ENCODE measurements around the gene ZP3. TPM values are rescaled to one million over a fixed set of nuclear protein-coding genes. Genes with fewer than 3 reads are reported as not detected.

The ZP3 gene
- 0.32 and 0.77 TPM in 2 replicates for total RNA-seq
- polyA plus RNA-seq, result 2.4 TPM in 1 of 2 replicates, not detected in the other

DNA sequence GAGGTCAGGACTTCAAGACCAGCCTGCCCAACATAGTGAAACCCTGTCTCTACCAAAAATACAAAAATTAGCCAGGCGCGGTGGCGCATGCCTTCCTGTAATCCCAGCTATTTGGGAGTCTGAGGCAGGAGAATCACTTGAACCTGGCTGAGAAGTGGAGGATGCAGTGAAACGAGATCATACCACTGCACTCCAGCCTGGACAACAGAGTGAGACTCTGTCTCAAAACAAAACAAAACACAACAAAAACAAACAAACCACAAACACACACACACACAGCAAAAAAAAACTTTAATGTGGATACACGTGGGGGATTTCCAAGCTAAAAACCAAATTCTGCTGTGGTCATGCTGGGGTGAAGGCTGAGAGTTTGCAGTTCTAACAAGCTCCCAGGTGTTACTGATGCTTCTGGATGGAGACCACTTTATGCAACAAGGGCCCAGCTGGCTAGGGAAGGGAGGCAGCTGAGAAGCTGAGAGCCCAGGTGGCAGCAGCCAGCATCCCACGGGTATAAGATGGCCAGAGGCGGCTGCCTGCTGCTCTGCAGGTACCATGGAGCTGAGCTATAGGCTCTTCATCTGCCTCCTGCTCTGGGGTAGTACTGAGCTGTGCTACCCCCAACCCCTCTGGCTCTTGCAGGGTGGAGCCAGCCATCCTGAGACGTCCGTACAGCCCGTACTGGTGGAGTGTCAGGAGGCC is at the start of gene ZP3:
TSS of gene ZP3 (plus strand) at position 538 of the 699 bp plus-strand sequence. CDS start at position 553, 15 bp downstream.
- TF ChIP-seq, protein P1, sequence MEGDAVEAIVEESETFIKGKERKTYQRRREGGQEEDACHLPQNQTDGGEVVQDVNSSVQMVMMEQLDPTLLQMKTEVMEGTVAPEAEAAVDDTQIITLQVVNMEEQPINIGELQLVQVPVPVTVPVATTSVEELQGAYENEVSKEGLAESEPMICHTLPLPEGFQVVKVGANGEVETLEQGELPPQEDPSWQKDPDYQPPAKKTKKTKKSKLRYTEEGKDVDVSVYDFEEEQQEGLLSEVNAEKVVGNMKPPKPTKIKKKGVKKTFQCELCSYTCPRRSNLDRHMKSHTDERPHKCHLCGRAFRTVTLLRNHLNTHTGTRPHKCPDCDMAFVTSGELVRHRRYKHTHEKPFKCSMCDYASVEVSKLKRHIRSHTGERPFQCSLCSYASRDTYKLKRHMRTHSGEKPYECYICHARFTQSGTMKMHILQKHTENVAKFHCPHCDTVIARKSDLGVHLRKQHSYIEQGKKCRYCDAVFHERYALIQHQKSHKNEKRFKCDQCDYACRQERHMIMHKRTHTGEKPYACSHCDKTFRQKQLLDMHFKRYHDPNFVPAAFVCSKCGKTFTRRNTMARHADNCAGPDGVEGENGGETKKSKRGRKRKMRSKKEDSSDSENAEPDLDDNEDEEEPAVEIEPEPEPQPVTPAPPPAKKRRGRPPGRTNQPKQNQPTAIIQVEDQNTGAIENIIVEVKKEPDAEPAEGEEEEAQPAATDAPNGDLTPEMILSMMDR (IDR thresholded peaks at IDR 0.05; ENCODE audit: low read depth, low read length), result no peak
- H3K9me3 ChIP-seq (ENCODE audit: low read depth), result no peaks in the 10 kb centered on the region
- H3K27ac ChIP-seq, result no peak within 1 kb of the TSS
- no peaks in the 10 kb centered on the region for H3K27me3 ChIP-seq
- no peak within 1 kb of the TSS for H3K4me3 ChIP-seq
- H3K36me3 ChIP-seq, result no peaks in the 10 kb centered on the region
- no peak for DNase-seq (ENCODE audit: low read depth in 1 of 2, low spot score in 1 of 2)
- no peaks in the 10 kb centered on the region for H3K4me1 ChIP-seq (ENCODE audit: low read depth)

DNA sequence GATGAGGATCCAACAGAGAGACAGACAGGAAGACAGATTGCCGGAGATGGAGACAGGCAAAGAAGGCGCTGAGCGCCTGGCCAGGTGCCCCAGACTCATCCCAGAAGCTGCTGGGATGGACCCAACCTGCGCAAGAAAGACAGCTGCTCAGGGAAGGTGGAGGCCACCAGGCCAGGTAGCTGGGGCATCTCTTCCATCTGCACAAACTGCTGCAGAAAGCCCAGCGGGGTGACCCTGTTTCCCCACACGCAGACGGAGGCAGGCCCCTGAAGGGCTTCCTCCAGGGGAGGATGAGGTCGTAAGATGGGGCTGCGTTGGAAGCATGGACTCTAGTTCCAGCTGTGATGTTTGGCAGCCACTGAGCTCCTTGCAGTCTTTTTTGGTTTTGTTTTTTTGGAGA is 49.5 kb upstream of the ZP3 start:
- no peak for DNase-seq (ENCODE audit: low read depth in 1 of 2, low spot score in 1 of 2)
- no peak overlapping the region for H3K4me3 ChIP-seq
- no peaks in the 10 kb centered on the region for H3K27me3 ChIP-seq
- no peaks in the 10 kb centered on the region for H3K9me3 ChIP-seq (ENCODE audit: low read depth)
- no peak overlapping the region for H3K27ac ChIP-seq
- TF ChIP-seq, protein P1 (IDR thresholded peaks at IDR 0.05; ENCODE audit: low read depth, low read length), result no peak
- peaks cover 6% of the 10 kb centered on the region for H3K4me1 ChIP-seq (ENCODE audit: low read depth)
- no peaks in the 10 kb centered on the region for H3K36me3 ChIP-seq

DNA sequence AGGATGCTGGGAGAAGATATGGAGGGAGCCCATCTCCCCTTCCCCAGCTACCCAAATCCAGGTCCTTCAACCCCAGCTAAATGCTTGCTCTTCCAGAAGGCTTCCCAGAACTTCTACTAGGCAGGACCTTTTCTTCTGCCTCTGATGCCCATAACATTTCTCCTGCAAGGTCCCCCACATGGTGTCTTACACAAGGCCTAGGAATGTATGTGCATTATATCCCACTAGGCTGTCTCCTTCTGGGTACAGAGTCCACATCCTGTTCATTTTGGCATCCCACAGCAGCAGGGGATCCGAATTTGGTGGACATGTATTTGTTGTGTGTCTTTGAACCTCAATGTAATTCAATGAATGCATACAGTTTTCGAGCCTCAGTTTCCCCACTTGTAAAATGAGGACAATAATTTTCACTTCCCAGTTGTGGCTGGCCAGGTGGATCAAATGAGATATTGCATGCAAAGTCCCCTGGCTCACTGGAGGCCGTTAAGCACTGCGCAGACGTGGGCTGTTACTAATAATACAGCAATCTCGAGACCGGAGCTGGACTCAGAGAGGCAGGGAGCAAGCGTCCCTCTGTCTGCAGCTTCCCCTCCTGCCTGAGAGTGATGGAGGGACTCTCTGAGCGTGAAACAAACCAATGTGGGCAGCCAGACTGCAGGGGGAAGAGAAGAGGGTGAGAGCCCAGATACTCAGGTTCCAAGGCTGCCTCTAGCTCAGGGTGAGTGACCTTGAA is 47.4 kb upstream of the ZP3 start:
- Histone ChIP-seq H3K27ac (no peak overlapping the region), H3K9me3 (ENCODE audit: low read depth) (no peaks in the 10 kb centered on the region), H3K27me3 (no peaks in the 10 kb centered on the region), H3K4me3 (no peak overlapping the region), H3K36me3 (no peaks in the 10 kb centered on the region), H3K4me1 (ENCODE audit: low read depth) (peaks cover 6% of the 10 kb centered on the region)
- no peak for DNase-seq (ENCODE audit: low read depth in 1 of 2, low spot score in 1 of 2)
- TF ChIP-seq, protein P1 (IDR thresholded peaks at IDR 0.05; ENCODE audit: low read depth, low read length), result no peak

DNA sequence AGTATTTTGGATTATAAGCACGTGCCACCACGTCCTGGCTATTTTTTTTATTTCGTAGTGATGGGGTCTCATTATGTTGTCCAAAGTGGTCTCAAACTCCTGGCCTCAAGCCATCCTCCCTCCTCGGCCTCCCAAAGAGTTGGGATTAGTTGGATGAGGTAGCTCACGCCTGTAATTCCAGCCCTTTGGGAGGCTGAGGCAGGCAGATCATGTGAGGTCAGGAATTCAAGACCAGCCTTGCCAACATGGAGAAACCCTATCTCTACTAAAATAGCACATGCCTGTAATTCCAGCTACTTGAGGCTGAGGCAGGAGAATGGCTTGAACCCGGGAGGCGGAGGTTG is 44.2 kb upstream of the ZP3 start:
- Histone ChIP-seq H3K27me3 (no peaks in the 10 kb centered on the region), H3K4me1 (ENCODE audit: low read depth) (peaks cover 6% of the 10 kb centered on the region), H3K9me3 (ENCODE audit: low read depth) (no peaks in the 10 kb centered on the region), H3K27ac (peak overlapping the region; percentile 80), H3K36me3 (no peaks in the 10 kb centered on the region), H3K4me3 (no peak overlapping the region)
- DNase-seq (ENCODE audit: low read depth in 1 of 2, low spot score in 1 of 2), result peak in 1 of 2 donors; percentile 44
- TF ChIP-seq, protein P1 (IDR thresholded peaks at IDR 0.05; ENCODE audit: low read depth, low read length), result no peak

DNA sequence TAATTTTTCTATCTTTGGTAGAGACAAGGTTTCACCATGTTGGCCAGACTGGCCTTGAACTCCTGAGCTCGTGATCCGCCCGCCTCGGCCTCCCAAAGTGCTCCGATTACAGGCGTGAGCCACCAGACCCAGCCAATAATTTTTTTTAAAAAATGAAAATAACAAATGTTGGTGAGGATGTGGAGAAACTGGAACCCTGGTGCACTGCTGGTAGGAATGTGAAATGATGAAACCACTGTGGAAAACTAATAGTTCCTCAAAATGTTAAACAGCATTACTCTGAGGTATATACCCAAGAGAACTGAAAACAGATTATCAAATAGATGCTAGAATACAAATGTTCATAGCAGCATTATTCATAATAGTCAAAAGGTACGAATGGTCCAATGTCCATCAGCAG is 42.9 kb upstream of the ZP3 start:
- no peaks in the 10 kb centered on the region for H3K9me3 ChIP-seq (ENCODE audit: low read depth)
- DNase-seq (ENCODE audit: low read depth in 1 of 2, low spot score in 1 of 2), result no peak
- peaks cover 6% of the 10 kb centered on the region for H3K4me1 ChIP-seq (ENCODE audit: low read depth)
- H3K27me3 ChIP-seq, result no peaks in the 10 kb centered on the region
- H3K36me3 ChIP-seq, result no peaks in the 10 kb centered on the region
- H3K27ac ChIP-seq, result no peak overlapping the region
- TF ChIP-seq, protein P1 (IDR thresholded peaks at IDR 0.05; ENCODE audit: low read depth, low read length), result no peak
- no peak overlapping the region for H3K4me3 ChIP-seq

All from cardiac muscle cell (in vitro differentiated cells and primary cell).